Smooth muscle cell (in vitro differentiated cells): Measurements from ENCODE around the gene OTUD6A. TPM values are rescaled to one million over a fixed set of nuclear protein-coding genes. Genes with fewer than 3 reads are reported as not detected.

Experiments used
- DNase-seq: peaks from one replicate; lab custom pipeline; 2025; ENCODE audit not compliant: unreplicated experiment; lab: John Stamatoyannopoulos, UW
- H2AFZ ChIP-seq: fragments of 200-600 bp; sonication (generic); 2 replicates; pipeline ENCODE4 v1.6.0; 2016; ENCODE audit warnings: antibody characterized with exemption, low read depth, mild to moderate bottlenecking
- H3F3A ChIP-seq: fragments of 200-600 bp; sonication (generic); 2 replicates; pipeline ENCODE4 v1.6.0; 2017; ENCODE audit warnings: antibody characterized with exemption, low read depth
- H3K27ac ChIP-seq: fragments of 200-600 bp; sonication (generic); 2 replicates; pipeline ENCODE4 v1.5.1; 2016; ENCODE audit warnings: low read depth, mild to moderate bottlenecking
- H3K27me3 ChIP-seq: fragments of 200-600 bp; sonication (generic); 2 replicates; pipeline ENCODE4 v1.6.1; 2016; ENCODE audit warnings: low read depth, mild to moderate bottlenecking
- H3K36me3 ChIP-seq: fragments of 200-600 bp; sonication (generic); 2 replicates; pipeline ENCODE4 v1.5.1; 2016; ENCODE audit warnings: low read depth
- H3K4me1 ChIP-seq: fragments of 200-600 bp; sonication (generic); 2 replicates; pipeline ENCODE4 v1.5.1; 2016; ENCODE audit warnings: low read depth
- H3K4me2 ChIP-seq: fragments of 200-600 bp; sonication (generic); 2 replicates; pipeline ENCODE4 v1.6.0; 2016; ENCODE audit warnings: mild to moderate bottlenecking
- H3K4me3 ChIP-seq: fragments of 200-600 bp; sonication (generic); 2 replicates; pipeline ENCODE4 v1.5.1; 2016; ENCODE audit warnings: mild to moderate bottlenecking
- H3K79me2 ChIP-seq: fragments of 200-600 bp; sonication (generic); 2 replicates; pipeline ENCODE4 v1.6.0; 2016; ENCODE audit warnings: low read depth, mild to moderate bottlenecking
- H3K9ac ChIP-seq: fragments of 200-600 bp; sonication (generic); 2 replicates; pipeline ENCODE4 v1.6.0; 2016; ENCODE audit warnings: low read depth
- H3K9me3 ChIP-seq: fragments of 200-600 bp; sonication (generic); replicated peaks from 2 replicates; pipeline ENCODE4 v1.5.1; 2016; ENCODE audit warnings: low read depth
- H4K20me1 ChIP-seq: fragments of 200-600 bp; sonication (generic); 2 replicates; pipeline ENCODE4 v1.6.0; 2016; ENCODE audit warnings: low read depth
- CTCF ChIP-seq: fragments of 200-600 bp; sonication (generic); IDR thresholded peaks from 2 replicates; pipeline ENCODE4 v1.5.1; 2017; ENCODE audit warnings: borderline replicate concordance, mild to moderate bottlenecking, antibody characterized with exemption; ENCODE audit not compliant: insufficient read depth, poor library complexity, severe bottlenecking
- WGBS: methylation state at CpG from one replicate; pipeline ENCODE4 v1.1.7; 2016; ENCODE audit warnings: low lambda C conversion rate; 5-methylcytosine and 5-hydroxymethylcytosine counted together
- polyA plus RNA-seq: library from polyadenylated mRNA; unstranded; fragments of >200 nt; fragmentation: Nextera tagmentation; extraction: Ambion mirVana; gene quantifications from 2 replicates; pipeline ENCODE4 v1.2.1, GENCODE V29; 2016
- total RNA-seq: library from RNA; depleted of rRNA; stranded (reverse); fragments of >200 nt; gene quantifications from 2 replicates; pipeline ENCODE4 v1.2.3, GENCODE V29; 2014

OTUD6A gene
- total and polyA plus RNA-seq, 2 experiments from 2014 or later, result not detected

GRCh38 chrX:70016513-70016912 is 45.7 kb upstream of the OTUD6A start:
- Histone ChIP-seq H3K9ac (no peak overlapping the region), H3K4me3 (no peak overlapping the region), H3K27me3 (no peaks in the 10 kb centered on the region), H4K20me1 (no peaks in the 10 kb centered on the region), H3F3A (no peaks in the 10 kb centered on the region), H3K27ac (no peak overlapping the region), H3K4me2 (no peak overlapping the region), H2AFZ (no peak overlapping the region), H3K36me3 (no peaks in the 10 kb centered on the region), H3K79me2 (no peaks in the 10 kb centered on the region), H3K9me3 (no peaks in the 10 kb centered on the region), H3K4me1 (no peaks in the 10 kb centered on the region)
- no peak for DNase-seq
- 89% methylated on average over 2 of the region's 2 CpGs for WGBS
- no peak for TF ChIP-seq CTCF

- Histone ChIP-seq H3K4me2 (no peak overlapping the region), H3K4me3 (no peak overlapping the region), H3K27ac (no peak overlapping the region), H3K79me2 (no peaks in the 10 kb centered on the region), H3K9me3 (no peaks in the 10 kb centered on the region), H3F3A (no peaks in the 10 kb centered on the region), H3K9ac (no peak overlapping the region), H2AFZ (no peak overlapping the region), H4K20me1 (no peaks in the 10 kb centered on the region), H3K4me1 (no peaks in the 10 kb centered on the region), H3K27me3 (no peaks in the 10 kb centered on the region), H3K36me3 (no peaks in the 10 kb centered on the region)
- no peak for DNase-seq
- TF ChIP-seq CTCF, result no peak
- 83% methylated on average over 4 of the region's 4 CpGs for WGBS
Observed at GRCh38 chrX:70022616-70023015, 39.6 kb upstream of the OTUD6A start.

GRCh38 chrX:70025464-70025863 is 36.8 kb upstream of the OTUD6A start:
- Histone ChIP-seq H2AFZ (no peak overlapping the region), H3K27ac (no peak overlapping the region)
- DNase-seq, result no peak

More at GRCh38 chrX:70025464-70025863, 36.8 kb upstream of the OTUD6A start:
- H3K4me3 ChIP-seq, result no peak overlapping the region
- 35% methylated on average over 1 of the region's 1 CpG for WGBS
- H3K27me3 ChIP-seq, result no peaks in the 10 kb centered on the region
- H3F3A ChIP-seq, result no peaks in the 10 kb centered on the region
- no peak overlapping the region for H3K4me2 ChIP-seq
- no peak for TF ChIP-seq CTCF
- no peaks in the 10 kb centered on the region for H4K20me1 ChIP-seq
- no peaks in the 10 kb centered on the region for H3K36me3 ChIP-seq
- no peaks in the 10 kb centered on the region for H3K9me3 ChIP-seq
- no peaks in the 10 kb centered on the region for H3K79me2 ChIP-seq
- H3K4me1 ChIP-seq, result no peaks in the 10 kb centered on the region
- no peak overlapping the region for H3K9ac ChIP-seq
